Subcutaneous abdominal adipose tissue (tissue), 5 donors: Measurements from ENCODE around the gene TRAIP.
A peak's percentile ranks its signal among the peaks of the same experiment; 100 is the strongest.

Experiments used
- H3K27ac ChIP-seq: one replicate; pipeline ENCODE4 v1.7.0; 2013; ENCODE audit warnings: low read depth, mild to moderate bottlenecking, inconsistent platforms, low read length, moderate library complexity
- H3K27me3 ChIP-seq, 5 donors: one replicate each; pipeline ENCODE4 v1.7.0; 2013; ENCODE audit warnings: low read length in 5 of 5, inconsistent platforms in 1 of 5; ENCODE audit not compliant: control insufficient read depth in 5 of 5, insufficient read depth in 4 of 5
- H3K36me3 ChIP-seq, 5 donors: one replicate each; pipeline ENCODE4 v1.7.0; 2013; ENCODE audit warnings: low read length in 5 of 5; ENCODE audit not compliant: control insufficient read depth in 5 of 5, insufficient read depth in 5 of 5
- H3K4me1 ChIP-seq, 5 donors: one replicate each; pipeline ENCODE4 v1.7.0; 2013; ENCODE audit warnings: low read length in 5 of 5, mild to moderate bottlenecking in 3 of 5, moderate library complexity in 1 of 5; ENCODE audit not compliant: control insufficient read depth in 5 of 5, insufficient read depth in 5 of 5
- H3K4me3 ChIP-seq, 5 donors: one replicate each; pipeline ENCODE4 v1.7.0; 2013; ENCODE audit warnings: low read length in 5 of 5, low read depth in 1 of 5
- H3K9ac ChIP-seq, 5 donors: one replicate each; pipeline ENCODE4 v1.7.0; 2013; ENCODE audit warnings: low read length in 5 of 5, mild to moderate bottlenecking in 4 of 5, moderate library complexity in 3 of 5
- H3K9me3 ChIP-seq, 5 donors: one replicate each; pipeline ENCODE4 v1.7.0; 2013; ENCODE audit warnings: low read length in 5 of 5; ENCODE audit not compliant: control insufficient read depth in 5 of 5
- donor health status: healthy.
- donor health status: healthy.
- donor health status: healthy.
- donor health status: healthy.
- donor health status: healthy.

The TRAIP gene

GRCh38 chr3:49805367-49805782 lies 51.0 kb downstream of the TRAIP start:
- Histone ChIP-seq H3K9me3 (no peaks in the 10 kb centered on the region), H3K27me3 (no peaks in the 10 kb centered on the region), H3K9ac (peak overlapping the region in 3 of 5 donors; percentile 1 to 68 (median 31)), H3K4me1 (peaks cover 16 to 65% (median 53%) of the 10 kb centered on the region in 5 donors), H3K27ac (peak overlapping the region; percentile 81), H3K36me3 (peaks cover 0 to 29% (median 22%) of the 10 kb centered on the region in 5 donors), H3K4me3 (peak overlapping the region; percentile 2 to 90 (median 88))

GRCh38 chr3:49804141-49805041 lies 52.0 kb downstream of the TRAIP start:
- peaks cover 16 to 66% (median 53%) of the 10 kb centered on the region in 5 donors for H3K4me1 ChIP-seq
- H3K9me3 ChIP-seq: no peaks in the 10 kb centered on the region
- no peaks in the 10 kb centered on the region for H3K27me3 ChIP-seq
- peak overlapping the region; percentile 63 to 92 (median 88) for H3K4me3 ChIP-seq
- peaks cover 0 to 20% (median 12%) of the 10 kb centered on the region in 5 donors for H3K36me3 ChIP-seq
- peak overlapping the region; percentile 81 for H3K27ac ChIP-seq
- H3K9ac ChIP-seq: peak overlapping the region; percentile 28 to 64 (median 54)

GRCh38 chr3:49803465-49804140 lies 52.8 kb downstream of the TRAIP start:
- Histone ChIP-seq H3K4me3 (peak overlapping the region; percentile 73 to 92 (median 88)), H3K27me3 (no peaks in the 10 kb centered on the region), H3K9me3 (no peaks in the 10 kb centered on the region), H3K4me1 (peaks cover 16 to 67% (median 53%) of the 10 kb centered on the region in 5 donors), H3K36me3 (peaks cover 0 to 12% (median 4%) of the 10 kb centered on the region in 5 donors), H3K27ac (peak overlapping the region; percentile 81), H3K9ac (peak overlapping the region; percentile 28 to 64 (median 54))

- Histone ChIP-seq H3K9ac (peak within 1 kb of the TSS; percentile 48 to 88 (median 80)), H3K27me3 (no peaks in the 10 kb centered on the region), H3K36me3 (peaks cover 0 to 8% (median 3%) of the 10 kb centered on the region in 5 donors), H3K4me1 (peaks cover 16 to 61% (median 52%) of the 10 kb centered on the region in 5 donors), H3K9me3 (no peaks in the 10 kb centered on the region), H3K4me3 (peak within 1 kb of the TSS; percentile 73 to 92 (median 88)), H3K27ac (peak within 1 kb of the TSS; percentile 81)
These were observed 53.5 kb downstream of the TRAIP start, which contains the start of gene INKA1 for GRCh38 chr3:49802719-49803464. Gene INKA1, plus strand, starts transcription at chr3:49803261. Its CDS starts 132 bp downstream, at chr3:49803393.

- H3K4me1 ChIP-seq: peaks cover 16 to 44% (median 35%) of the 10 kb centered on the region in 5 donors
- H3K27ac ChIP-seq: no peak overlapping the region
- no peak overlapping the region for H3K9ac ChIP-seq
- H3K27me3 ChIP-seq: no peaks in the 10 kb centered on the region
- peaks cover 0 to 7% (median 0%) of the 10 kb centered on the region in 5 donors for H3K36me3 ChIP-seq
- no peak overlapping the region for H3K4me3 ChIP-seq
- H3K9me3 ChIP-seq: no peaks in the 10 kb centered on the region
These were observed 55.2 kb downstream of the TRAIP start for GRCh38 chr3:49801160-49801559.

GRCh38 chr3:49799761-49800160 lies 56.6 kb downstream of the TRAIP start, which contains the start of gene CDHR4:
Gene CDHR4, minus strand, starts transcription at chr3:49799873. Its CDS starts 61 bp downstream, at chr3:49799812.
- peak within 1 kb of the TSS in 1 of 5 donors; percentile 8 for H3K9ac ChIP-seq
- no peaks in the 10 kb centered on the region for H3K27me3 ChIP-seq
- H3K4me3 ChIP-seq: no peak within 1 kb of the TSS
- no peak within 1 kb of the TSS for H3K27ac ChIP-seq
- H3K36me3 ChIP-seq: peaks cover 0 to 5% (median 0%) of the 10 kb centered on the region in 5 donors
- peaks cover 8 to 30% (median 22%) of the 10 kb centered on the region in 5 donors for H3K4me1 ChIP-seq
- no peaks in the 10 kb centered on the region for H3K9me3 ChIP-seq

- no peak overlapping the region for H3K27ac ChIP-seq
These were observed 57.3 kb downstream of the TRAIP start for GRCh38 chr3:49799105-49799504.

GRCh38 chr3:49794926-49795905 lies 61.1 kb downstream of the TRAIP start:
- Histone ChIP-seq H3K36me3 (no peaks in the 10 kb centered on the region), H3K27me3 (no peaks in the 10 kb centered on the region), H3K9me3 (no peaks in the 10 kb centered on the region), H3K4me1 (peaks cover 0 to 6% (median 2%) of the 10 kb centered on the region in 5 donors), H3K27ac (no peak overlapping the region), H3K4me3 (no peak overlapping the region), H3K9ac (no peak overlapping the region)

More at GRCh38 chr3:49799105-49799504, 57.3 kb downstream of the TRAIP start:
- no peaks in the 10 kb centered on the region for H3K9me3 ChIP-seq
- no peaks in the 10 kb centered on the region for H3K36me3 ChIP-seq
- H3K27me3 ChIP-seq: no peaks in the 10 kb centered on the region
- peaks cover 2 to 23% (median 15%) of the 10 kb centered on the region in 5 donors for H3K4me1 ChIP-seq
- H3K4me3 ChIP-seq: no peak overlapping the region
- H3K9ac ChIP-seq: peak overlapping the region in 1 of 5 donors; percentile 8
